Esophagus squamous epithelium (tissue), 5 donors: Measurements from ENCODE around the gene CFAP92. TPM values are rescaled to one million over a fixed set of nuclear protein-coding genes. Genes with fewer than 3 reads are reported as not detected.

ENCODE experiments used
- DNase-seq: peaks from one replicate; lab custom pipeline; 2025; lab: John Stamatoyannopoulos, UW
- H3K27ac ChIP-seq, 4 donors: fragments of 200-600 bp; sonication (generic); one replicate each; pipeline ENCODE4 v1.5.1; 2016 to 2019; ENCODE audit warnings: mild to moderate bottlenecking in 1 of 4
- H3K27me3 ChIP-seq, 4 donors: fragments of 200-600 bp; sonication (generic); 1 replicate in 3 of 4; 2 replicates in 1 of 4; pipeline versions ENCODE4 v1.5.1 to v1.6.0; 2017 to 2021; ENCODE audit warnings: antibody characterized with exemption in 1 of 4
- H3K36me3 ChIP-seq, 3 donors: fragments of 200-600 bp; sonication (generic); one replicate each; pipeline ENCODE4 v1.5.1; 2016 to 2019
- H3K4me1 ChIP-seq, 3 donors: fragments of 200-600 bp; sonication (generic); one replicate each; pipeline ENCODE4 v1.5.1; 2017 to 2019
- H3K4me3 ChIP-seq, 4 donors: fragments of 200-600 bp; sonication (generic); 1 replicate in 3 of 4; 2 replicates in 1 of 4; pipeline ENCODE4 v1.5.1; 2016 to 2019; ENCODE audit warnings: mild to moderate bottlenecking in 2 of 4, moderate library complexity in 1 of 4
- H3K9me3 ChIP-seq, 3 donors: fragments of 200-600 bp; sonication (generic); one replicate each; pipeline ENCODE4 v1.5.1; 2016 to 2019
- CTCF ChIP-seq, 6 experiments: fragments of 450-650 bp in 4 of 6; fragments of 200-600 bp in 2 of 6; sonication (generic) in 2 of 6; IDR thresholded peaks; one replicate each; pipeline ENCODE4 v1.5.1; 2016 to 2019; ENCODE audit warnings: antibody characterized with exemption in 6 of 6, mild to moderate bottlenecking in 4 of 6, moderate library complexity in 4 of 6
- POLR2A ChIP-seq, 4 donors: fragments of 450-650 bp; IDR thresholded peaks; one replicate each; pipeline ENCODE4 v1.6.1; 2017; ENCODE audit warnings: antibody characterized with exemption in 4 of 4, mild to moderate bottlenecking in 4 of 4, moderate library complexity in 3 of 4
- WGBS, 2 donors: methylation state at CpG; one replicate each; pipeline ENCODE4 v1.1.5; 2018; 5-methylcytosine and 5-hydroxymethylcytosine counted together
- intact Hi-C: fragments of 100-400 bp; cut with DNase I; formaldehyde crosslinking; loops from one replicate; pipeline ENCODE4 v1.15.0; 2022
- total RNA-seq, 4 donors: library from RNA; depleted of rRNA; stranded (reverse); fragments of >200 nt; gene quantifications; one replicate each; pipeline ENCODE4 v1.1.0, GENCODE V29; 2016
- donor health status: DM: yes; HTN: yes; CAD: no.

The CFAP92 gene
- total RNA-seq, 4 donors from 2014 or later, result 0.40 to 1.4 (median 0.98) TPM

DNA sequence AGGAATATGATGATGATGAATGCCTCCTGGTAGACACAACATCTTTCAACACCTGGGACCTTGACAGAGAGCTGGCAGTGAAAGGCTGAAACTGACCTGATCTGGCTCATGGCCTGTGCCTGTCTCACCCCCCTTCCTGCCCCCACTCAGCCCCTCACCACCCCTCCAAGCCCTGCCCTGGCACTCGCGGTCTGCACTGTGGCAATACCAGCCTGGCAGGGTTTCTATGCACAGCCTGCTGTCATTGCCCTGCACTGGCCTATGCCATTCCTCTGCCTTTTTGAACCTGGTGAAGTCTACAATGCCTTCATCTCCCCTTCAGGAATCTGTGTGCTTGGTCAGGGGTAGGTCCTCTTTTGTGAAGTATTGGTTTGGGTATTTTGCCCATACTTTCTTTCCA is 58.0 kb downstream of the CFAP92 start:
- Histone ChIP-seq H3K36me3 (no peaks in the 10 kb centered on the region), H3K9me3 (no peaks in the 10 kb centered on the region), H3K4me3 (no peak overlapping the region), H3K27me3 (no peaks in the 10 kb centered on the region), H3K27ac (no peak overlapping the region), H3K4me1 (peaks cover 0 to 5% (median 0%) of the 10 kb centered on the region in 3 donors)
- intact Hi-C loops, result no loop called here
- TF ChIP-seq CTCF (IDR thresholded peaks at IDR 0.05) (no peak), POLR2A (IDR thresholded peaks at IDR 0.05) (no peak)
- 14 to 80% methylated on average over 2 of the region's 2 CpGs for WGBS, 2 donors
- DNase-seq, result no peak

DNA sequence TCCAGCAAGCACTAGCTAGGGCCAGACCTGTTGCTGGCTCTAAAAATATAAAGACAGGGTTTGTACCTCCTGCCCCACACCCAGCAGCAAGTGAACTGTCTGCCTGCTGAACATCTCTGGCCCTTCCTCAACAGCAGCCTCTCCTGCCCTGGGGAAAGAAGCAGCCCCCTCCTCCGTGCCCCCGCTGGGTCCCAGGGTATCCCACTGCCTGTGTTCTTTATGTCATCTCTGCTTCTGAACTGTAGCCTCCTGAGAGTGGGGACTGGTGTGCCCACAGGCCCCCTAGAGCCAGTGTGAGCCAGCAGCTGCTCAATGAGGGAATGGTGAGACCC is 60.0 kb downstream of the CFAP92 start:
- intact Hi-C loops, result no loop called here
- Histone ChIP-seq H3K9me3 (no peaks in the 10 kb centered on the region), H3K36me3 (no peaks in the 10 kb centered on the region), H3K27ac (no peak overlapping the region), H3K4me3 (no peak overlapping the region), H3K4me1 (peaks cover 0 to 5% (median 0%) of the 10 kb centered on the region in 3 donors), H3K27me3 (no peaks in the 10 kb centered on the region)
- no peak for DNase-seq
- WGBS, 2 donors, result 100% methylated on average over 1 to 2 of the region's 2 CpGs
- TF ChIP-seq POLR2A (IDR thresholded peaks at IDR 0.05) (no peak), CTCF (IDR thresholded peaks at IDR 0.05) (no peak)

- WGBS, 2 donors, result 55 to 74% methylated on average over 6 of the region's 9 CpGs
- intact Hi-C loops, result no loop called here
These were observed 60.5 kb downstream of the CFAP92 start for GRCh38 chr3:128933213-128933921.

DNA sequence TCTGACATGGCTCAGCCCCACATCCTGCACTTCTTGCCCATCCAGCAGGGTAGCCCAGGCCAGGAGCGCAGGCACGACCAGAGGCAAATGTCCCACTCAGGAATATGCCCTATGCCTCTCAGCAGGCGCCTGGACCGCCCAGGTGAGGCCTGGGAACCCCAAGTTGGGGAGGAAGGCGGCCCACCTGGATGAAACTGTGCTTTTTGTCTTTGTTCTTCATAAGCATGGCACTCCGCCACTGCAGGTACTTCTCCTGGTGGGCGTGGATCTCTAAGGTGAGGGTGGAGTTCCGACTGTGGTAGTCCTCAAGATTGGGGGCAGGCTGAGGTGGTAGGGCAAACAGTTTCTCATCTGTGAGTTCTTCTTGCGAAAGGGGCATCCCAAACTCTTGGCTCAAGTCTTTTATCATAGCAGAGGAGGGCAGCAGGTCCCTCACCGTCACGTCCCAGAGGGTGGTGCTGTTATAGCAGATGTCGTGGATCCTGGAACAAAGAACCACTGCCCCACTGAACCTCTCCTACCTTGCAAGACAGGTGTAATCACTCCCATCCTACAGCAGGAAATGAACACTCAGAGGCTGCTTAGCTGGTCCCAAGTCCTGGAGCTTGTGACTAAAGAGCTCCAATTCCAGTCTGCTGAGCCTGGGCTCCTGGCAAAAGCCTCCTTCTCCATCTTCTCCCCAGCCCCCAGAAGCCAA is 61.2 kb downstream of the CFAP92 start:
- Histone ChIP-seq H3K4me1 (peaks cover 0 to 5% (median 0%) of the 10 kb centered on the region in 3 donors), H3K4me3 (no peak overlapping the region), H3K36me3 (no peaks in the 10 kb centered on the region), H3K9me3 (no peaks in the 10 kb centered on the region), H3K27ac (peak overlapping the region in 1 of 4 donors; percentile 46), H3K27me3 (no peaks in the 10 kb centered on the region)
- 67 to 74% methylated on average over 8 to 9 of the region's 12 CpGs for WGBS, 2 donors
- TF ChIP-seq CTCF (IDR thresholded peaks at IDR 0.05) (no peak), POLR2A (IDR thresholded peaks at IDR 0.05) (no peak)
- intact Hi-C loops, result no loop called here
- DNase-seq, result no peak

More at GRCh38 chr3:128933213-128933921, 60.5 kb downstream of the CFAP92 start:
- Histone ChIP-seq H3K36me3 (no peaks in the 10 kb centered on the region), H3K9me3 (no peaks in the 10 kb centered on the region), H3K27ac (peak overlapping the region in 1 of 4 donors; percentile 13), H3K27me3 (no peaks in the 10 kb centered on the region), H3K4me3 (no peak overlapping the region), H3K4me1 (peaks cover 0 to 5% (median 0%) of the 10 kb centered on the region in 3 donors)
- no peak for DNase-seq
- TF ChIP-seq POLR2A (IDR thresholded peaks at IDR 0.05) (no peak), CTCF (IDR thresholded peaks at IDR 0.05) (no peak)

- Histone ChIP-seq H3K36me3 (no peaks in the 10 kb centered on the region), H3K9me3 (peaks cover 0 to 12% (median 0%) of the 10 kb centered on the region in 3 donors), H3K4me1 (peaks cover 0 to 5% (median 0%) of the 10 kb centered on the region in 3 donors), H3K4me3 (no peak overlapping the region), H3K27ac (no peak overlapping the region), H3K27me3 (no peaks in the 10 kb centered on the region)
- no peak for DNase-seq
- intact Hi-C loops, result no loop called here
- TF ChIP-seq POLR2A (IDR thresholded peaks at IDR 0.05) (no peak), CTCF (IDR thresholded peaks at IDR 0.05) (no peak)
- WGBS, 2 donors, result 76 to 83% methylated on average over 7 to 8 of the region's 10 CpGs
These were observed 62.8 kb downstream of the CFAP92 start for GRCh38 chr3:128931046-128931445.
